Skin epidermis (tissue), 12 donors: ENCODE measurements around the gene ARID4B.
"Not testable (repeated sequence)": the region's sequence is repeated elsewhere in the genome, so short reads cannot be mapped to it uniquely, and the experiment has no call there.

Source experiments
- H3K27ac ChIP-seq, 21 experiments: fragments of 200-600 bp; sonication (generic) in 11 of 21; one replicate each; pipeline ENCODE4 v1.5.0; 2020; ENCODE audit warnings: mild to moderate bottlenecking in 3 of 21, inconsistent platforms in 2 of 21, moderate library complexity in 2 of 21
- H3K4me3 ChIP-seq, 7 experiments: fragments of 200-600 bp; sonication (generic) in 2 of 7; one replicate each; pipeline ENCODE4 v1.5.0; 2020; ENCODE audit warnings: inconsistent platforms in 2 of 7, mild to moderate bottlenecking in 2 of 7, moderate library complexity in 1 of 7

Gene ARID4B

DNA sequence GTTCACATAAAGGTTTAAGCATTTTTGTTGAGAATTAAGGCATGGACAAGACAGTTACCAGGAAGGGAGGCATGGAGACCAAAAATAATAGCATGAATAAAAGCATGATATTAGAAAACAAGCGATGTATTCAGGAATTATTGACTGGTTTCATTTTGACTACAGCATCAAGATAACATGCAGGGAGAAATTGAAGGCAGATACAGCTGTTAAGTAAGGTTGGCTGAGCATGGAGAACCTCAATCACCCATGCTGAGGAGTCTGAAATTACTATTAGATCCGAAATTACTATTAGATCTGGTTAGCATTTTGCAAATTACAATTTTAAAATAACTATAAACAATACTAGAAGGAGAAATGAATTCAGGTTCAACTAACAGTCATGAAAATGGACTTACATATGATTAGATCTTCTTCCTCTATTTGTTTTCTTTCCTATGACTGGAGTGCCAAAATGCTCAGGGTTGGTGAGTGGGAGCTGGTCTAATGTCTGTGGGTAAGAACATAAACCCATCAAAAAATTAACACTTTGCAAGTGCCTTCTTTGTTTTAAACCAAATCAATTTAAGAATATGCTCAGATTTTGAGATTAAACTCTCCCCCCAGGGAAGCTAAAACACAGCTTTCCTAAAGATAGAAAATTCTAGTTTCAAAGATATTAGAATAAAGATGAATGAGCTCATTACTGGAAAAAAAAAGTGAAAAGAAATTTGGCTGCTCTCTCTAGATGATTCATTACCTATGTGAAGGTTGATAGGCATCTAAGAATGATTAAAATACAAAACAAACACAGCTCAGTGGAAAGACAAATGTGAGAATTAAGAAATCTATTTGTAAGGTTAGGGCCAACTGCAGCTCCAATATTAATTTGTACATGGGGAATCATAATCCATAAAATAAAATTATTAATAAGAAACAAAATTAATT, 81.7 kb downstream of the ARID4B start:
- no peak overlapping the region for H3K4me3 ChIP-seq
- no peak overlapping the region for H3K27ac ChIP-seq

DNA sequence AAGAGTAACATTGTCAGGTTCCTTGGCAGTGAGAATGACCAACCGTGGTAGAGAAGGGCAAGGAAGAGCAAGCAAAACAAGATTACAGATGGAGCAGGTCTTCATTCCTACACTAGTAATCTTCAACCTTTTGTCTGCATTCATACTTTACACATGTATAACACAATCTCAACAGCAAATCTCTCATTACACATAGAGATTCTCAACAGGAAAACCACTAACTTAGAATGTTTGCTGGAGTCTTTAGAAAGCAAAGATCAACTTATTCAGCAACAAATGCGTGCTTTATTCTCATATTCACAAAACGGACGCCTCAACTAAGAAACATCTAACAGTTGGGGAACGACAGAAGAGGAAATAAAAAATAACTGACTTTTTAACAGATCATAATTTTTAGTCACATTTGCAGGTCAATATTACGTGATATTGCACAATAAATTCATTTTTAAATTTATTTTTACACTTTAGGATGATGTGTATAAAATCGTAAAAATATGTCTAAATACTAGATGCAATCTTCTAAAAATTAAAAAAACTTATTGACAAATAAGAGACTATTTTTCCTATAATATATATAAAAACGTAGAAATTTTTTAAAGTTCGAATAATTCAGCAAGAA, 82.9 kb downstream of the ARID4B start:
- Histone ChIP-seq H3K27ac (no peak overlapping the region), H3K4me3 (no peak overlapping the region)

DNA sequence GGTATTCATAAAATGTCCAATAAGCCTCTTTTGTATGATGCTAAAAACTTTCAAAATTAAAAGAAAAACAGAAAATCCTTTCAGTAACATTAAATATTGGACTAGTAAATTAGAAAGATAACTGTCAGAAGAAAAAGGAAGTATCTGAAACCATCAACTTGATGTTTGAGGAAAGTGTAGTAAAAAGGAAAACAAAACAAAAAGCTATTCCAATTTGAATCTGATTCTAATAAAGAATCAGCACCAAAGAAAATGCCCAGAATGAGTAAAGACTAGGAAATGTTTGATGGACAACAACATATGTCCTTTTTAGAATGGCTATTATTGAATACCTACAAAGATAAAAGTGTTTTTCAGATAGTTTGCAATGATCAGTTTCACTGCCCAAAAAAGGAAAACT, 87.0 kb downstream of the ARID4B start:
- no peak overlapping the region for H3K27ac ChIP-seq
- H3K4me3 ChIP-seq, result no peak overlapping the region

GRCh38 chr1:235239851-235240250, 88.1 kb downstream of the ARID4B start:
- no peak overlapping the region for H3K27ac ChIP-seq
- H3K4me3 ChIP-seq, result no peak overlapping the region

DNA sequence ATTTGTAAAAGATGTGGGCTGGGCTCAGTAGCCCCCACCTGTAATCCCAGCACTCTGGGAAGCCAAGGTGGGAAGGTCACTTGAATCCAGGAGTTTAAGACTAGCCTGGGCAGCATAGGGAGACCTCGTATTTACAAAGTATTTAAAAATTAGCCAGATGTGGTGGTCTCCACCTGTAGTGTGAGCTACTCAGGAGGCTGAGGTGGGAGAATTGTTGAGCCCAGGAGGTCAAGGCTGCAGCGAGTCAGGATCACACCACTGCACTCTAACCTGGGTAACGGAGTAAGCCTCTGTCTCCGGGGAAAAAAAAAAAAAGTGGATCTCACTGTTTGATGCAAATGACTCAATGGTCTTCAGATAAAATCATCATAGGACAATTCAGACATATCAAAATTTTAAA, 89.4 kb downstream of the ARID4B start:
- Histone ChIP-seq H3K27ac (no peak overlapping the region), H3K4me3 (no peak overlapping the region)

DNA sequence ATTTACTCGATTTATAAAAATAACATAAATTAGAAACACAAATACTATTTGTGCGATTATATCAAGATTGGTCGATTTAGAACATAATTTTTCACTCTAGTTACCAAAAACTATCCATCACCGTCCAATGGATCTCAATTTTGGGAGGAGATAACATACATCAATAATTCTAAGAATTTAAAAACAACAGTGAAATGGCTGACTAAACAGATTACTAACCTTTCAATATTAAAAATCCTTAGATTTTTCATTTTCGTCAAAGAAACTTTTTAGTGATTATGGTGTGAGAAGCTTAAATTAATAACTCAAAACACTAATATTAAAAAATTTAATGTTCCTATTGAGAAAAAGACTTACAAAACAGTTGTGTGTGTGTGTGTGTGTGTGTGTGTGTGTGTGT, 91.9 kb downstream of the ARID4B start:
- Histone ChIP-seq H3K4me3 (no peak overlapping the region), H3K27ac (no peak overlapping the region)

GRCh38 chr1:235229868-235230267, 98.1 kb downstream of the ARID4B start:
- no peak overlapping the region for H3K4me3 ChIP-seq
- H3K27ac ChIP-seq, result no peak overlapping the region

DNA sequence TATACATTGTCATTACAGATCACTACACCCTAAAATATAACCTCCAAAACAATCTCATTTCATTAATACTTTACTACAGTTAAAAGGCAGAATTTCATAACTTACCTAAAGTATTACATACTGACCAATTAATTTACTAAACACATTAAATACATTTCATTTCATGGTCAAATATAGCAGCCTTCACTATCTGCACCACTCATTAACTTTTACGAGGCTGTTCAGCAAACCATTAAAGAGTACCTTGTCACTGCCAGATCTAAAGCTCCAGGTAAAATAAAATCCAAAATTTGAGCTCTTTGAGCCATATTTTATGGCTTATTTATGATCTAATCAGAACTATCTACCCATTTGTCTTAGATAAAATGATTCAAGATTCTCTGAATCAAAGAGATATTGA, 100.6 kb downstream of the ARID4B start:
- Histone ChIP-seq H3K27ac (no peak overlapping the region), H3K4me3 (no peak overlapping the region)

- Histone ChIP-seq H3K4me3 (no peak overlapping the region), H3K27ac (no peak overlapping the region)
Observed at GRCh38 chr1:235226933-235227332, 101.0 kb downstream of the ARID4B start.

DNA sequence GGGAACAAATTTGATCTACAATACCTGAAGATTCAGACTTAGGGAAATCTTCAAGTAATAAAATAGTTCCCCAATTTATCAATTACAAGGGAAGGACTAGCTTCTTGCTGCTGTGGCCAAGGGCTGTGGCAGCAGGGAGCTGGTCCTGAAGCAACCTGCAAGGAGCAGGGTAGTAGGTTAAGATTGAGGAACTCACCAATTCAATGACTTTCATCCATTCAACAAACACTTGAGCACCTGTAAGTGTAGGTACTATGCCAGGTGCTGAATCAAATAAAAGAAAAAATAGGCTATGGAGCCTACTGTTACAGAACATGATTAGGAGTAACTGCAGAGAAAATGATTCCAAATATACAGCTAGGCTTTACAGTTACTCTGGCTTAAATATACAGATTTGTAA, 102.7 kb downstream of the ARID4B start:
- Histone ChIP-seq H3K4me3 (no peak overlapping the region), H3K27ac (no peak overlapping the region)

DNA sequence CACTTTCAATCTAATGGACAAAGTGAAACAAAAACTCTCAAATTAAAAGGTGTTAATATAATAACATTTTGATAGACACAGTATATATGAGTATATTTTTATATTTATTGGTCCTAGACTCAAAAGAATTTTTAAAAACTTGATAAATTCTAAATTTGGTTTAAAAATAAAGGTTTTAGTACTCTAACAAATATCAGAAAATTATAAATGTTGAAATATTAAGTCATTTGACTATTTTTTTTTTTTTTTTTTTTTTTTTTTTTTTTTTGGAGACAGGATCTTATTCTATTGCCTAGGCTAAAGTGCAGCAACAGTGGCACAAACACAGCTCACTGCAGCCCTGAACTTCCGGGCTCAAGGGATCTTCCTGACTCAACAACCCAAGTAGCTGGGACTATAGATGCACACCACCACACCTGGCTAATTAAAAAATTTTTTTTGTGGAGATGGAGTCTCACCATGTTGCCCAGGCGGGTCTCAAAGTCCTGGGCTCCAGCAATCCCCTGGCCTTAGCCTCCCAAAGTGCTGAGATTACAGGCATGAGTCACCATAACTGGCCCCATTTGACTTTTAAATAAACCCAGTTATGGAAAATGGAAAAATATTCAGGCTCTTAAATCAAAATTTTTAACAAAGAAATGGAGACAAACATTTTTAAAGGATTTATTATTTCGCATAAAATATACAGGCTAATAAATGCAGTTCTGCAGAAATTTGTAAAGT, 106.2 kb downstream of the ARID4B start:
- no peak overlapping the region for H3K27ac ChIP-seq

GRCh38 chr1:235215453-235215852, 112.5 kb downstream of the ARID4B start:
- Histone ChIP-seq H3K4me3 (no peak overlapping the region), H3K27ac (no peak overlapping the region)

More for the DNA sequence above, 106.2 kb downstream of the ARID4B start:
- no peak overlapping the region for H3K4me3 ChIP-seq

DNA sequence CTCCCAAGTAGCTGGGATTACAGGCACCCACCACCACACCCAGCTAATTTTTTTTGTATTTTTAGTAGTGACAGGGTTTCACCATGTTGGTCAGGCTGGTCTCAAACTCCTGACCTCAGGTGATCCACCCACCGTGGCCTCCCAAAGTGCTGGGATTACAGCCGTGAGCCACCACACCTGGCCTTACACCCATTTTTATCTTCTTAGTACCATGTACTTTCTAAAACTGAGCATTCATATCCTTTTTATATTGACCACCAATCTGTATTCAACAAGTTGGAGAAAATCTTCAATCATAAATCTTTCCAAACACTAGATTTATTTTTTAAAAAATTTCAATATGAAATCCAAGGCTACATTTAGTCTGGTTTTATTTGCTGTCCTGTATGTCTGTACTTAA, 113.0 kb downstream of the ARID4B start:
- H3K4me3 ChIP-seq, H3K27ac ChIP-seq: not testable (repeated sequence)

- no peak overlapping the region for H3K4me3 ChIP-seq
- no peak overlapping the region for H3K27ac ChIP-seq
Observed at GRCh38 chr1:235213752-235214151, 114.2 kb downstream of the ARID4B start.

DNA sequence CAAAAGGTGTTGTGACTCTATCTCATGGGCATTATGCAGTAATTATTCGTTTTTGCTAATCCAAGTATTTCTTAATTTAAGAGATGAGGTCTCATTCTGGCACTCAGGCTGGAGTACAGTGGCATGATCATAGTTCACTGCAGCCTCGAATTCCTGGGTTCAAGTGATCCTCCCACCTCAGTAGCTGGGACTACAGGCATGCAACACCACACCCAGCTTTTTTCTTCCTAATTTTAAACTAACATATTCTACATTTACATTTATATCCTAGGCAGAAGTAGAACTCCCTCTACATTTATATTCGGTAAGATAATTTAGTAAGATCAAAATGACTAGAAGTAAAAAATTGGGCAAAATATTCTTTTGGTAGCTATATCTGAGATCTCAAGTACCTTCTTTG, 116.5 kb downstream of the ARID4B start:
- Histone ChIP-seq H3K4me3 (no peak overlapping the region), H3K27ac (no peak overlapping the region)

DNA sequence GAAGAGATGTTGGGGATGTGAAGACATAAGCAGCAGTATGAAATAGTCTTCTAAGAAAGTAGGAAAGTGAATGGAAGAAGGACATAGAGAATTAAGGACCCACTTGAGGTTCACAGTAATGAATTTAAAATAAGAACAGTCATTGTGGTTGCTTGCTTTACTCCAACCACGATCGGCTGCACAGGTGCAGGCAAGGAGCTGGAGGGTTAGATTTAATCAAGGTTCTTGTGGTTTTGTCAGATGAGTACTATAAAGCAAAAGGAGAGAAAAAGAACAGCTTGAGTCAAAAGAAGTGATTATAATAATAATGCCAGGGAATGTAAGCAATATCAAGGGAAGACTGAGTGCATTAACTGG, 120.8 kb downstream of the ARID4B start:
- peak overlapping the region in 1 of 21 experiments; percentile 35 for H3K27ac ChIP-seq
- H3K4me3 ChIP-seq, result no peak overlapping the region

DNA sequence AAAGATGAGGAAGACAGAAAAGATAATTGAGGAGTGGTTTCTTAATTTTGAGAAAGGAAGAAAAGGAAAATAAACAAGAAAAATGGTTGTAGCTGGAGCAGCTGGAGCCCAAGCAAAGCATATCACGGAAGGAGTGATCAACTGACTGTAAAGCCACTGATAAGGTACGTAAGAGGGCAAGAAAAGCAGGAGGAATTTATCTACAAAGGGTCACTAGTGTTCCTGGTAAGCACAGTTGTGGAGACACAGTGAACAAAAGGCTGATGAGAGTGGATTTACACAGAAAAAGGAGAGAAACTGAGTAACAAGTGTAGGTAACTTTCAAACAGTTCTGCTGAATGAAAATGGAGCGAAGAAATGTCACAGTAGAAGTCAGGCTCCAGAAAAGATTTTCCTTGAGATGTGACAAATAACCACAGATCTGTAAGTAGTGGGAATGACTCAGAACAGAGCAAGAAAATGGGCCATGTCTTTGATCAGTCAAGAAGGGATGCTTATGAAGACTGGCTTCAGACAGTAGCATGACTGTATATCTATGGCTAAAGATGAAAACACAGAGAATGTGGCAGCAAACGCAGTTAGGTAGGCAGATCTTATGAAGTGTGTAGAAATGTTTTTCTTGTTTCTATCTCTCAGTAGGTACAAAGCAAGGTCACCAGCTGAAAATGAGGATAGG, 121.3 kb downstream of the ARID4B start:
- Histone ChIP-seq H3K27ac (peak overlapping the region in 4 of 21 experiments; percentile 1 to 42 (median 20)), H3K4me3 (no peak overlapping the region)

DNA sequence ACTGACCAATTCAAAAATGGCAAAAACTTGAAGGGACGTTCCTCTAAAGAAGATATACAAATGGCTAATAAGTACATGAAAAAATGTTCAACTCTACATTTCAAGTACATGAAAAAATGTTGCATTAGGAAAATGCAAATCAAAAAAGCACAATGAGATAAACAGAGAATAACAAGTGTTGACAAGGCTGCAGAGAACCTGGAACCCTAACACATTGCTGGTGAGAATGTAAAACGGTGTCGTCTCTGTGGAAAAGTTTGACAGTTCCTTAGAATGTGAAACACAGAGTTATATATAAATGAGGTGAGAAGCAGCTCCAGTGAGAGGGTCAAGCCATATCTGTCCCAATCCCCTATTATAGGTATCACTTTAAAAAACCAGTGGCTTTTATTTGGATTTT, 122.3 kb downstream of the ARID4B start:
- no peak overlapping the region for H3K4me3 ChIP-seq
- H3K27ac ChIP-seq, result no peak overlapping the region

DNA sequence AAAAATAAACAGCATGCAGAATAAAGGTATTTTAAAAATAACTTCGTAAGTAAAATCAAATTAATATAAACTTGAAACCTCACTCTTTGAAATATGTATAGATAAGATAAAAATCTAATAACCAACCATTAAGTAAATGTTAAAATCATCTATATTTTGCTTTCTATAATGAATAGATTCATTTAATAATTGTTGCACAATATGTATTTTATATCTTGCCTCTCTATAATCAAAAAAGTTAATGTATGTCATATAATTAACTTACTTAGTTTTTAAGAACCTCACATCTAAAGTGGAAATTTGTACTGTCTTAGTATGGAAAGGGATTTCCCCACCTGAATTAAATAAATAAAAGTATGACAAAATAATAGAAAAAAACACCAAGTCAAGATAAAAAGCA, 124.6 kb downstream of the ARID4B start:
- Histone ChIP-seq H3K27ac (no peak overlapping the region), H3K4me3 (no peak overlapping the region)

DNA sequence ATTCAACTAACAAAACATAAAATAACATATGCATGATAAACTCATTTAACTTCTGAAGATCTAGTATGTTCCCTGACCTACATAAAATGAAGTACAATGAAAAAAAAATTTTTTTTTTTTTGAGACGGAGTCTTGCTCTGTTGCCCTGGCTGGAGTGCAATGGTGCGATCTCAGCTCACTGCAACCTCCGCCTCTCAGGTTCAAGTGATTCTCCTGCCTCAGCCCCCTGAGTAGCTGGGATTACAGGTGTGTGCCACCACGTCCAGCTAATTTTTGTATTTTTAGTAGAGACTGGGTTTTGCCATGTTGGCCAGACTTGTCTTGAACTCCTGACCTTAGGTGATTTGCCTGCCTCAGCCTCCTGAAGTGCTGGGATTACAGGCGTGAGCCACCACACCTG, 125.5 kb downstream of the ARID4B start:
- H3K4me3 ChIP-seq, H3K27ac ChIP-seq: not testable (repeated sequence)
